GM19467 (cell line): ENCODE results near the gene GON7.
"Not testable (repeated sequence)": the region's sequence is repeated elsewhere in the genome, so short reads cannot be mapped to it uniquely, and the experiment has no call there.

Experiments
- ATAC-seq: cut with Tn5 transposase; IDR thresholded peaks from one replicate; pipeline ENCODE4 v1.9.1; 2021; ENCODE audit warnings: mild to moderate bottlenecking, moderate library complexity; ENCODE audit not compliant: unreplicated experiment

GON7 gene

GRCh38 chr14:93159625-93160352, 47.1 kb downstream of the GON7 start:
- not testable (repeated sequence) for ATAC-seq

- ATAC-seq, result not testable (repeated sequence)
Measured at GRCh38 chr14:93158349-93158748, 48.5 kb downstream of the GON7 start.

- ATAC-seq, result no peak
Measured at GRCh38 chr14:93156693-93157369, 50.0 kb downstream of the GON7 start.

GRCh38 chr14:93155667-93156066, 51.2 kb downstream of the GON7 start:
- no peak for ATAC-seq

- no peak for ATAC-seq
Measured at GRCh38 chr14:93153121-93153520, 53.7 kb downstream of the GON7 start.
